SHP77 (cell line): Measurements from ENCODE around the gene TIMM10.

Experiments used
- DNase-seq, 2 experiments: peaks; one replicate each; lab custom pipeline; 2025; lab: John Stamatoyannopoulos, UW

The TIMM10 gene

DNA sequence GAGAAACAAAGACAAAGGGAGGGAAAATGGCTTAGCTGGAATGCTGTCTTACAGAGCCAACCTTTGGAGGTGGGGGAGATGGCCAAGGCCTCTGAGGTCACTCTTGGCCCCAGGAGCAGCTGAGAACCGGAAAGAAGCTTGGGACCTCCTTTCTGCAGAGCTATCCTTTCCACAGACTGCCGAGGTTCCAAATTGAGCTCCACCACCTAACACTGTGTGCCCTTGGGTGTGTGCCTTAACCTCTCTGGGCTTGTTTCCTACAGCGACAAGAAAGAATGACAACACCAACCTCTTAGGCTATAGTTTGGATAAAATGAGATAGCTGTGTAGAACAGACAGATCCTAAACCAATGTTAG lies 47.0 kb downstream of the TIMM10 start:
- no peak for DNase-seq

DNA sequence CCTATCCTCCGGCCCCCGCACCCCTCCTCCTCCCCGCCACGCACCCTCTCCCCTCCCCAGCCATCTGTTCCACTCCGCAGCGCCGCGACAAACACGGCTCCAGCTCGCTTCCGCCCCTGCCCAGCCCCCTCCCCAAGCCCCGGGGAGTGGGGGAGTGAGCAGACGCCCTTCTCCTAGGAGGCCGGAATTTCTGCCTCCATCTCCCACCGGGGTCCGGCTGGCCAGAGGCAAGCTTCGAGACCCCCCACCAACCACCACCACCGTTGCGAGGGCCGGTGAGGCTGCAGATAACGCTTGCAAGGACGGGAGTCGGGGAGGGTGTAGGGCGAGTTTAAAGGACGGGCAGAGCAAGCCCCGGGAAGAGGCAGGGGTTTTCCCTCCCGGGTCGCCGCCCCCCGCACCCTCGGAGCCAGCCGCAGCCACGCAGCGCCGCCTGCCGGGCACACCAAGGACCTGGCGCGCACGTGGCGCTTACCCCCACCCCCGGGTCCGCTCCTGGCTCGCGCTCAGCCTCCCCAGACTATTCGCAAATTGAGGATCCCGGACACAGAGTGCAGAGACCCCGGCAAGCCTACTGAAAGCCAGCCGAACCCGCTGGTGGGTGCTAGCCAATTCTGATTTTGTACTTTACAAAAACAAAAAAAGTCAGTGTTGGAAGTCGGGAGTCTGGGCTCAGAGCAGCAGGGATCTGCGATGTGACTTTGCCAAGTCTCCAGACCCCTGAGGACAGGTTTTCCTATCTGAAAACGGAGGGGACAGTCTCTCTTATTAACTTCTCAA lies 47.6 kb downstream of the TIMM10 start:
- no peak for DNase-seq

DNA sequence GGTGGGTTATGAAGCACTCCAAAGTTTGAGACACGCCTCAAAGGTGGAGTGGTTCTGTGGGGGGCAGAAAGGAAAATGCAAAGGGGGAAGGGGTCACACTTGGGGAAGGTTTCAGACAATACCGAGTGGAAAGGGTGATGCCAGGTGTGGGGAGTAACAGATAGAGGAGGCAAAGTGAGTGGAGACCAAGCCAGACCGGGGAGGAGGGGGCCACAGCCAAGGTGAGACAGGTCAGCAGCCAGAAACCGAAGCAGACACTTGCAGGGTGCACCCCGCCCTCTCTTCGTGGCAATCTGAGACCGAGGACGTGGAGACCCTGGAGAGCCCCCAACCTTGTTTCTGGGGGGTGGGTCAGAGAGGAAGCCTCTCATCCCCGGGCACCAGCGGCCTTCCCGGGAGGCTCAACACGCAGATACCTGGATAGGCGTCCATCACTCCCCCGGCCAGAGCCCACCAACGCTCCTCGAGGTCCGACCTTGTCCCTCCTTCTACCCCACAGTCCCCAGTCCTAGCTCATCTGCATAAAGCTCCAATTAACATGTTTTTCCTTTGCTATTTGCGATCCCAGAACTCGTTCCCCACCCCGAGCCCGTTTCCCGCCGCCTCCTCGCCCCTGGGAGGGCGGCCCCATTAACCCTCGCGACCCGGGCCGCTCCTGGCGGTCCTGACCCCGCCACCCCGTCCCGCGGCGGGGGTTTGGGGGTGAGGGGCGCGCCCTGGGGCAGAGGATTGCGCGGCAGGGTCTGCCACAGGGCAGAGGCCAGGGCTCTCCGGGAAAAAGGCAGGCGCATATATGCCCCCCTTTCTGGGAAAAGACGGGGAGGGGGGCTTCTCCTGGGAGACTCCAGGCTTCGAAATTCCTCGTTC lies 48.4 kb downstream of the TIMM10 start:
- DNase-seq: no peak

DNA sequence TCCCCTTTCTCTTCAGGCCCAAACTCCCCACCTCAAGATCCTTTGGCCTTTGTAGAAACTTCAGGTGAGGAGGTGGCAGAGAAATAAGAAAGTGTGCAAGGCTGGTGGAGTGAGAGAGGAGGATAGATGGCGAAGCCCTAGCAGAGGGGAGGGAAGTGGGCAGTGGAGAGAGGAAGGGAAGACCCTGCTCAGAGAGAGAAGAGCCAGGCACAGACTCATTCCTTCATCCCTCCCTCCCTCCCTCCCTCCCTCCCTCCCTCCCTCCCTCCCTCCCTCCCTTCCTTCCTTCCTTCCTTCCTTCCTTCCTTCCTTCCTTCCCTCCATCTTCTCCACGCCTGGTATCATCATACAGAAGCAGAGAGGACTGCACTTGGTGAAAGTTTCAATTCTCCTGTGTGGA lies 49.2 kb downstream of the TIMM10 start:
- DNase-seq: no peak

DNA sequence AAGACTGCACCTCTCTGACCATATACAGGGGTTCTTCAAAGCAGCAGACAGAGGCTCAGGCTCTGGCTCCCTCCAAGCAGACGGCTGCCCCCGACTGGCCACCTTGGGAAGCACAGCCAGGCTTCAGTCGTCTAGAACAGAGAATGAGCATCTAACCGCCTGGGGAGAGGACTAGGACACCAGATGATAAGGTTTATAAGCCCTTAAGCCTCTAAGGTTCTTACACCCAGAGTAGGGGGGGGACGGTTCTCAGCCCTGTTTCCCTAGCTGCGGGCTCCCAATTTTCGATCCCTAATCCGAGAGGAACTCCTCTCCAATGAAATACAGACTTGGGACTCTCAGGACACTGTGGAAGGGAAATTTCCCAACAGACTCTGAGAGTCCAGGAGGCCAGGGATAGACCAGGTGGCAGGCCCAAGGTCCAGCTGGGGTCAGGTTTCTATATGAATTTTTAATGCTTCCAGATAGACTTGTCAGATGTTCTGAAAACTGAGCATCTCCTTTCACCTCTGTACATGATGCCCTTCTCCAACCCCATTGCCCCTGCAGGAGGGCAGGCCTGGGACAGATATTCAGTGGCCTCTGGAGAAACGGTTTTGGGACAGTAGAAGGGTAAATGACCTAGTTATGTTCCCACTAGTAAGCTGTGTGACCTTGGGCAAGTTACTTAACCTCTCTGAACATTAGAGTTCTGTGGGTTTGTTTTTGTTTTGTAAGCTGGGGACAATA lies 50.0 kb downstream of the TIMM10 start:
- DNase-seq: peak in 1 of 2 experiments; percentile 7

DNA sequence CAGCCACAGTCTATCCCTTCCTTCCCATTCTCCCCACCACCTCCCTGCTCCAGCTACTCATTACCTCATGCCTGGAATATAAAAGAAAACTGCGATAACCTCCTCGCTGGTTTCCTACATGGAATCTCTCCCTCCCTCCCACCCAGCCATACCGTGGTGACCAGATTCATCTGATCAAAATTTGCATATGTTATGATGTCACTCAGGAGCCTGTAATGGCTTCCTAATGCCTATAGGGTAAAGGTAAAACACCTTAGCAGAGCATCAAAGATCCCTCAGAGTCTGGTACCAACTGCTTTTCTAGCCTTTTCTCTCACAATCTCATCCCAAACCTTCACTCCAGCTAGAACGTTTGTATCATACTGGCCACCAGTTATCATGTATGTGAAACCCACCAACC lies 50.6 kb downstream of the TIMM10 start:
- DNase-seq: no peak

DNA sequence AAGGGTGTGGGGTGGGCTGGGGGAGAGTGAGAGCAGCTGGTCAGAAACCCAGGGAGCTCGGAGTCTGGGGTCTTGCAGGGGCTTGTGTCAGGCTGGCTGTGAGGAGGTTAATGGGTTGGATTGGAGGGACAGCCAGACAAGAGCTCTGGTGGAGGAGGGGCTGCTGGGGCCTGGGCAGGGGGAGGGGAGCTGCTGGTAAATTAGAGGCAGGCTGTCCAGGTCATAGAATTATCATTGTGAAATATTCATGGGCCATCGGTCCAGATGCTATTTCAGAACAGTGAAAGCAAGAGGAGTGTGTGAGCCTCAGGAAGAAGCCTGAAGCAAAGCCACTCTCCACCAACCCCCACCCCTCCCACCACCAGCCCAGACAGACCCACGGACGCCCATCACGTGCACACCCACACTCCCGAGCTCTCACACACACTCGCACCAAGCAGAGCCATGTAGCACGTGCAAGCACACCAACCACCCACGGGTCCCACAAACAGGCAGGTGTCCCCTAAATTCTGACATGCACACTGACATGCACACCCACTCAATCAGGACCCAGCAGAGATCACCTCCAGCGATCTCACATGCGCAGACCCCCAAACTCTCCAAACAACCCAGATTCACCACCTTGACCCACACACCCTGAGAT lies 51.4 kb downstream of the TIMM10 start:
- DNase-seq: no peak
